Neural crest cell (in vitro differentiated cells): ENCODE results near the gene TTI1. TPM values are rescaled to one million over a fixed set of nuclear protein-coding genes. Genes with fewer than 3 reads are reported as not detected.
A peak's percentile ranks its signal among the peaks of the same experiment; 100 is the strongest.

ENCODE experiments used
- DNase-seq: peaks from one replicate; pipeline ENCODE4 v3.0.0; 2021; ENCODE audit warnings: low read depth, mixed read lengths, low spot score
- H3K27ac Mint-ChIP-seq: one replicate; pipeline ENCODE4 v1.8.0; 2021; ENCODE audit warnings: mild to moderate bottlenecking, mixed read lengths; ENCODE audit not compliant: unreplicated experiment
- H3K27me3 Mint-ChIP-seq: 2 replicates; pipeline ENCODE4 v1.8.0; 2021; ENCODE audit warnings: low read depth, mild to moderate bottlenecking, mixed read lengths
- H3K36me3 Mint-ChIP-seq: 2 replicates; pipeline ENCODE4 v1.8.0; 2021; ENCODE audit warnings: low read depth, mild to moderate bottlenecking, mixed read lengths
- H3K4me1 Mint-ChIP-seq: 2 replicates; pipeline ENCODE4 v1.8.0; 2021; ENCODE audit warnings: mixed read lengths
- H3K4me3 Mint-ChIP-seq: one replicate; pipeline ENCODE4 v1.8.0; 2021; ENCODE audit warnings: mild to moderate bottlenecking, mixed read lengths
- H3K9me3 Mint-ChIP-seq: 2 replicates; pipeline ENCODE4 v1.8.0; 2021; ENCODE audit warnings: mixed read lengths
- total RNA-seq: library from RNA; stranded (reverse); gene quantifications from 2 replicates; pipeline ENCODE4 v1.2.1, GENCODE V29; 2021
- TF ChIP-seq, protein P1 (sequence below): fragments of 200-600 bp; sonication (generic); conservative IDR thresholded peaks from 2 replicates; pipeline ENCODE4 v1.5.0; 2021; ENCODE audit warnings: antibody characterized with exemption, mild to moderate bottlenecking

Gene TTI1
- total RNA-seq, 1 donor from 2014 or later: 52.9 TPM

DNA sequence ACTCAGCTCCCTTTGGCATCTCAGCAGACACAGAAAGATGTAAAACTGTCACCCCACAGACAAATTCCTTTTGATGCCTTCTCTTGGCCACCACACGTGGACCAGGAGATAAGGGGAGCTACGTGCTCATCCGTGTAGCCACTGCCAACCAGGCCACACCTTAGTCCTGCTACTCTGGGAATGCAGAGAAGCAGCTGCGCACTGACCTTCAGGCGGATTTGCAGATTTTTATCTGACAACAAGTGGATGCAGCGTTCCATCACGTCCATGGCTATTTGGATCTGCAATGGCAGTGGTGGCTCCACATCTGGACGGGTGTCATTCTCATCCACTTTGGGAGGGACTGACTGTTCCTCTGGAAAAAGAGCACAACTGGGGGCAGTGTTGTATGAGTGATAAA lies 30.8 kb downstream of the TTI1 start:
- Mint-ChIP-seq H3K36me3 (peaks cover 9% of the 10 kb centered on the region), H3K9me3 (no peaks in the 10 kb centered on the region), H3K4me3 (no peak overlapping the region), H3K27ac (no peak overlapping the region), H3K4me1 (peaks cover 19% of the 10 kb centered on the region), H3K27me3 (no peaks in the 10 kb centered on the region)
- TF ChIP-seq, protein P1, sequence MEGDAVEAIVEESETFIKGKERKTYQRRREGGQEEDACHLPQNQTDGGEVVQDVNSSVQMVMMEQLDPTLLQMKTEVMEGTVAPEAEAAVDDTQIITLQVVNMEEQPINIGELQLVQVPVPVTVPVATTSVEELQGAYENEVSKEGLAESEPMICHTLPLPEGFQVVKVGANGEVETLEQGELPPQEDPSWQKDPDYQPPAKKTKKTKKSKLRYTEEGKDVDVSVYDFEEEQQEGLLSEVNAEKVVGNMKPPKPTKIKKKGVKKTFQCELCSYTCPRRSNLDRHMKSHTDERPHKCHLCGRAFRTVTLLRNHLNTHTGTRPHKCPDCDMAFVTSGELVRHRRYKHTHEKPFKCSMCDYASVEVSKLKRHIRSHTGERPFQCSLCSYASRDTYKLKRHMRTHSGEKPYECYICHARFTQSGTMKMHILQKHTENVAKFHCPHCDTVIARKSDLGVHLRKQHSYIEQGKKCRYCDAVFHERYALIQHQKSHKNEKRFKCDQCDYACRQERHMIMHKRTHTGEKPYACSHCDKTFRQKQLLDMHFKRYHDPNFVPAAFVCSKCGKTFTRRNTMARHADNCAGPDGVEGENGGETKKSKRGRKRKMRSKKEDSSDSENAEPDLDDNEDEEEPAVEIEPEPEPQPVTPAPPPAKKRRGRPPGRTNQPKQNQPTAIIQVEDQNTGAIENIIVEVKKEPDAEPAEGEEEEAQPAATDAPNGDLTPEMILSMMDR: no peak
- no peak for DNase-seq

DNA sequence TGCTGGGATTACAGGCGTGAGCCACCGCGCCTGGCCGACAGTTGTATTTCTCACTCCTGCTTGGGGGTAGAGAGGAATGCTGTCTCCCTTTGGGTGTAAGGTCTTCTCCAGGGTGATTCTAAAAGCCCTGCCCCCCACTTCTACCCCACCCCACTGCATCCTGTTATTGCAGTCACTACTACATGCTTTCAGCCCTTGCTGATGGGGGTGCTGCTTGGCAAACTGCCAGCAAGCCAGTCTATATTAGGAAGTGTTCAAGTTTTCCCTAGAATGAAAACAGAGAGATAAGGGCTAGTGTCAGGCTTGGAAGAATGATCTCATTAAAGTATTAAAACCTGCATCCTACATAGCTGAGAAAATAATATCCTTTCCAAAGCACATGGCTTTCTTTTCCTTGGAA lies 31.3 kb downstream of the TTI1 start:
- H3K4me1 Mint-ChIP-seq: peaks cover 19% of the 10 kb centered on the region
- no peak for DNase-seq
- no peaks in the 10 kb centered on the region for H3K9me3 Mint-ChIP-seq
- H3K4me3 Mint-ChIP-seq: no peak overlapping the region
- TF ChIP-seq, protein P1: no peak
- H3K27me3 Mint-ChIP-seq: no peaks in the 10 kb centered on the region
- no peak overlapping the region for H3K27ac Mint-ChIP-seq
- peaks cover 9% of the 10 kb centered on the region for H3K36me3 Mint-ChIP-seq

GRCh38 chr20:38001173-38001875 lies 31.9 kb downstream of the TTI1 start:
- Mint-ChIP-seq H3K4me1 (peaks cover 15% of the 10 kb centered on the region), H3K36me3 (peaks cover 9% of the 10 kb centered on the region), H3K9me3 (no peaks in the 10 kb centered on the region), H3K27me3 (no peaks in the 10 kb centered on the region), H3K27ac (no peak overlapping the region), H3K4me3 (no peak overlapping the region)
- DNase-seq: no peak
- TF ChIP-seq, protein P1: no peak

GRCh38 chr20:38000293-38000692 lies 33.0 kb downstream of the TTI1 start:
- H3K4me3 Mint-ChIP-seq: no peak overlapping the region
- H3K27ac Mint-ChIP-seq: no peak overlapping the region
- TF ChIP-seq, protein P1: no peak
- no peaks in the 10 kb centered on the region for H3K9me3 Mint-ChIP-seq
- peaks cover 15% of the 10 kb centered on the region for H3K4me1 Mint-ChIP-seq
- no peaks in the 10 kb centered on the region for H3K27me3 Mint-ChIP-seq
- peaks cover 10% of the 10 kb centered on the region for H3K36me3 Mint-ChIP-seq
- no peak for DNase-seq

- Mint-ChIP-seq H3K27me3 (no peaks in the 10 kb centered on the region), H3K4me1 (peaks cover 15% of the 10 kb centered on the region), H3K4me3 (no peak overlapping the region), H3K27ac (peak overlapping the region; percentile 28), H3K36me3 (peaks cover 15% of the 10 kb centered on the region), H3K9me3 (no peaks in the 10 kb centered on the region)
- DNase-seq: no peak
- TF ChIP-seq, protein P1: no peak
These were observed 33.6 kb downstream of the TTI1 start for GRCh38 chr20:37999526-38000263.
